HG03521 (cell line): Measurements from ENCODE around the gene TTLL4.

Source experiments
- ATAC-seq: cut with Tn5 transposase; IDR thresholded peaks from one replicate; pipeline ENCODE4 v1.9.1; 2021; ENCODE audit warnings: mild to moderate bottlenecking, moderate library complexity; ENCODE audit not compliant: unreplicated experiment

TTLL4 gene

GRCh38 chr2:218716070-218716469 lies 5.4 kb downstream of the TTLL4 start:
- ATAC-seq = no peak

- ATAC-seq = no peak
Observed at GRCh38 chr2:218717262-218717661, 6.6 kb downstream of the TTLL4 start.

GRCh38 chr2:218718058-218718457 lies 7.4 kb downstream of the TTLL4 start:
- no peak for ATAC-seq

- ATAC-seq = no peak
Observed at GRCh38 chr2:218719457-218719856, 8.8 kb downstream of the TTLL4 start.

- no peak for ATAC-seq
Observed at GRCh38 chr2:218720048-218721041, 9.7 kb downstream of the TTLL4 start.

- ATAC-seq = no peak
Observed at GRCh38 chr2:218721488-218721887, 10.9 kb downstream of the TTLL4 start.

- ATAC-seq = no peak
Observed at GRCh38 chr2:218721934-218722333, 11.3 kb downstream of the TTLL4 start.

- ATAC-seq = no peak
Observed at GRCh38 chr2:218722419-218722818, 11.8 kb downstream of the TTLL4 start.

- no peak for ATAC-seq
Observed at GRCh38 chr2:218722876-218723785, 12.5 kb downstream of the TTLL4 start.

- no peak for ATAC-seq
Observed at GRCh38 chr2:218726004-218726574, 15.5 kb downstream of the TTLL4 start.

GRCh38 chr2:218727502-218728165 lies 17.0 kb downstream of the TTLL4 start:
- ATAC-seq = no peak

GRCh38 chr2:218729640-218730039 lies 19.0 kb downstream of the TTLL4 start:
- no peak for ATAC-seq

- no peak for ATAC-seq
Observed at GRCh38 chr2:218732052-218732760, 21.6 kb downstream of the TTLL4 start.

- no peak for ATAC-seq
Observed at GRCh38 chr2:218732761-218733158, 22.1 kb downstream of the TTLL4 start.

- ATAC-seq = peak; percentile 65
Observed at GRCh38 chr2:218733171-218734021, 22.8 kb downstream of the TTLL4 start.

- no peak for ATAC-seq
Observed at GRCh38 chr2:218734190-218734975, 23.7 kb downstream of the TTLL4 start.

- ATAC-seq = no peak
Observed at GRCh38 chr2:218736531-218736930, 25.9 kb downstream of the TTLL4 start.

- ATAC-seq = no peak
Observed at GRCh38 chr2:218743068-218743467, 32.4 kb downstream of the TTLL4 start.
